ENCODE results near the gene CHRNA9.
A peak's percentile ranks its signal among the peaks of the same experiment; 100 is the strongest.
"Not testable (repeated sequence)": the region's sequence is repeated elsewhere in the genome, so short reads cannot be mapped to it uniquely, and the experiment has no call there.

Gene CHRNA9

GRCh38 chr4:40334591-40335524 is at the start of gene CHRNA9:
Gene CHRNA9, plus strand, starts transcription at chr4:40335333. Its CDS starts 135 bp downstream, at chr4:40335468.
- TF ChIP-seq, protein P1, sequence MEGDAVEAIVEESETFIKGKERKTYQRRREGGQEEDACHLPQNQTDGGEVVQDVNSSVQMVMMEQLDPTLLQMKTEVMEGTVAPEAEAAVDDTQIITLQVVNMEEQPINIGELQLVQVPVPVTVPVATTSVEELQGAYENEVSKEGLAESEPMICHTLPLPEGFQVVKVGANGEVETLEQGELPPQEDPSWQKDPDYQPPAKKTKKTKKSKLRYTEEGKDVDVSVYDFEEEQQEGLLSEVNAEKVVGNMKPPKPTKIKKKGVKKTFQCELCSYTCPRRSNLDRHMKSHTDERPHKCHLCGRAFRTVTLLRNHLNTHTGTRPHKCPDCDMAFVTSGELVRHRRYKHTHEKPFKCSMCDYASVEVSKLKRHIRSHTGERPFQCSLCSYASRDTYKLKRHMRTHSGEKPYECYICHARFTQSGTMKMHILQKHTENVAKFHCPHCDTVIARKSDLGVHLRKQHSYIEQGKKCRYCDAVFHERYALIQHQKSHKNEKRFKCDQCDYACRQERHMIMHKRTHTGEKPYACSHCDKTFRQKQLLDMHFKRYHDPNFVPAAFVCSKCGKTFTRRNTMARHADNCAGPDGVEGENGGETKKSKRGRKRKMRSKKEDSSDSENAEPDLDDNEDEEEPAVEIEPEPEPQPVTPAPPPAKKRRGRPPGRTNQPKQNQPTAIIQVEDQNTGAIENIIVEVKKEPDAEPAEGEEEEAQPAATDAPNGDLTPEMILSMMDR (conservative IDR thresholded peaks at IDR 0.05; ENCODE audit: low read length) = no peak
- no peak for DNase-seq (ENCODE audit: low read depth)

GRCh38 chr4:40285692-40286091 is 49.4 kb upstream of the CHRNA9 start:
- no peak for DNase-seq (ENCODE audit: low read depth)
- no peak overlapping the region for H3K4me3 ChIP-seq (ENCODE audit: low read length)
- TF ChIP-seq, protein P1 (conservative IDR thresholded peaks at IDR 0.05; ENCODE audit: low read length) = no peak

More at GRCh38 chr4:40334591-40335524, at the start of gene CHRNA9:
- H3K4me3 ChIP-seq (ENCODE audit: low read length) = no peak within 1 kb of the TSS

- no peak overlapping the region for H3K4me3 ChIP-seq (ENCODE audit: low read length)
- no peak for DNase-seq (ENCODE audit: low read depth)
- TF ChIP-seq, protein P1 (conservative IDR thresholded peaks at IDR 0.05; ENCODE audit: low read length) = no peak
Observed at GRCh38 chr4:40288566-40288965, 46.6 kb upstream of the CHRNA9 start.

GRCh38 chr4:40289366-40290188 is 45.6 kb upstream of the CHRNA9 start:
- no peak overlapping the region for H3K4me3 ChIP-seq (ENCODE audit: low read length)
- no peak for DNase-seq (ENCODE audit: low read depth)
- TF ChIP-seq, protein P1 (conservative IDR thresholded peaks at IDR 0.05; ENCODE audit: low read length) = no peak

DNA sequence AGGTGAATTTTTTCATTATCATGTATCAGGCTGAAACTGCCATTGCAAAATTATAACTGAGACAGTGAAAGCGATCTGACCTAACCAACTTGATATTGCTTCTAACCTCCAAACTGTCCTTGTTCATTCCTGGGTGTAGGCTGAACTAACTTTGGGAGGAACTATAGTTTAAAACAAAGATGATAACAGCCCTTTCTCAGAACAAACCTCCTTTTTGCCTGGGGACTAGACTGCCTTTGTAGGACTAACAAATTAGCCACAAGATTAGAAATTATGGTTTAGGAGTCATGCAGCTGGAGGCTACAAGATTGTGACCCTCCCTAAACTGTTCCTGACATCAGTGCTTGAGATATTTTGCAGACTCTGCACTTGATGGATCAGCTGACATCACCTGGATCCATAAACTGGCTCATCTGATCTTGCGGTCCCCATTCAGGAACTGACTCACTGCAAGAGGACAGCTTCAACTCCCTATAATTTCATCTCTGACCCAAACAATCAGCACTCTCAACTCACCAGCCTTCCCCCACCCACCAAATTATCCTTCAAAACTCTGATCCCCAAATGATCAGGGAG is 44.4 kb upstream of the CHRNA9 start:
- not testable (repeated sequence) for H3K4me3 ChIP-seq (ENCODE audit: low read length); DNase-seq (ENCODE audit: low read depth)

GRCh38 chr4:40292313-40292759 is 42.8 kb upstream of the CHRNA9 start:
- H3K4me3 ChIP-seq (ENCODE audit: low read length) = no peak overlapping the region
- TF ChIP-seq, protein P1 (conservative IDR thresholded peaks at IDR 0.05; ENCODE audit: low read length) = no peak
- peak; percentile 26 for DNase-seq (ENCODE audit: low read depth)

GRCh38 chr4:40294339-40294738 is 40.8 kb upstream of the CHRNA9 start:
- no peak for DNase-seq (ENCODE audit: low read depth)
- H3K4me3 ChIP-seq (ENCODE audit: low read length) = no peak overlapping the region
- TF ChIP-seq, protein P1 (conservative IDR thresholded peaks at IDR 0.05; ENCODE audit: low read length) = no peak

DNA sequence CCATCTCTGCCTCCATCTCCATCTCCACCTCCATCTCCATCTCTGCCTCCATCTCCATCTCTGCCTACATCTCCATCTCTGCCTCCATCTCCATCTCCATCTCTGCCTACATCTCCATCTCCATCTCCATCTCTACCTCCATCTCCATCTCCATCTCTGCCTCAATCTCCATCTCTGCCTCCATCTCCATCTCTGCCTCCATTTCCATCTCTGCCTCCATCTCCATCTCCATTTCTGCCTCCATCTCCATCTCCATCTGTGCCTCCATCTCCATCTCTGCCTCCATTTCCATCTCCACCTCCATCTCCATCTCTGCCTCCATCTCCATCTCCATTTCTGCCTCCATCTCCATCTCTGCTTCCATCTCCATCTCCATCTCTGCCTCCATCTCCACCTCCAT is 40.1 kb upstream of the CHRNA9 start:
- DNase-seq (ENCODE audit: low read depth); H3K4me3 ChIP-seq (ENCODE audit: low read length): not testable (repeated sequence)
